LNCaP clone FGC (cell line): Measurements from ENCODE around the gene GHITM.
"Not testable (repeated sequence)": the region's sequence is repeated elsewhere in the genome, so short reads cannot be mapped to it uniquely, and the experiment has no call there.

Experiments
- DNase-seq: peaks from one replicate; pipeline ENCODE4 v3.0.0-alpha.2; 2011; ENCODE audit warnings: low read depth
- H3K4me3 ChIP-seq: 2 replicates; pipeline ENCODE4 v1.5.1; 2011; ENCODE audit warnings: mild to moderate bottlenecking, low read depth, low read length, control low read depth
- TF ChIP-seq, protein P1 (sequence below): IDR thresholded peaks from 2 replicates; pipeline ENCODE4 v1.5.1; 2012; ENCODE audit warnings: mild to moderate bottlenecking; ENCODE audit not compliant: control insufficient read depth, insufficient read depth; ENCODE audit errors: extremely low read depth

GHITM gene

GRCh38 chr10:84135836-84136235, 3.5 kb upstream of the GHITM start:
- DNase-seq = no peak
- no peak overlapping the region for H3K4me3 ChIP-seq
- TF ChIP-seq, protein P1, sequence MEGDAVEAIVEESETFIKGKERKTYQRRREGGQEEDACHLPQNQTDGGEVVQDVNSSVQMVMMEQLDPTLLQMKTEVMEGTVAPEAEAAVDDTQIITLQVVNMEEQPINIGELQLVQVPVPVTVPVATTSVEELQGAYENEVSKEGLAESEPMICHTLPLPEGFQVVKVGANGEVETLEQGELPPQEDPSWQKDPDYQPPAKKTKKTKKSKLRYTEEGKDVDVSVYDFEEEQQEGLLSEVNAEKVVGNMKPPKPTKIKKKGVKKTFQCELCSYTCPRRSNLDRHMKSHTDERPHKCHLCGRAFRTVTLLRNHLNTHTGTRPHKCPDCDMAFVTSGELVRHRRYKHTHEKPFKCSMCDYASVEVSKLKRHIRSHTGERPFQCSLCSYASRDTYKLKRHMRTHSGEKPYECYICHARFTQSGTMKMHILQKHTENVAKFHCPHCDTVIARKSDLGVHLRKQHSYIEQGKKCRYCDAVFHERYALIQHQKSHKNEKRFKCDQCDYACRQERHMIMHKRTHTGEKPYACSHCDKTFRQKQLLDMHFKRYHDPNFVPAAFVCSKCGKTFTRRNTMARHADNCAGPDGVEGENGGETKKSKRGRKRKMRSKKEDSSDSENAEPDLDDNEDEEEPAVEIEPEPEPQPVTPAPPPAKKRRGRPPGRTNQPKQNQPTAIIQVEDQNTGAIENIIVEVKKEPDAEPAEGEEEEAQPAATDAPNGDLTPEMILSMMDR = no peak

DNA sequence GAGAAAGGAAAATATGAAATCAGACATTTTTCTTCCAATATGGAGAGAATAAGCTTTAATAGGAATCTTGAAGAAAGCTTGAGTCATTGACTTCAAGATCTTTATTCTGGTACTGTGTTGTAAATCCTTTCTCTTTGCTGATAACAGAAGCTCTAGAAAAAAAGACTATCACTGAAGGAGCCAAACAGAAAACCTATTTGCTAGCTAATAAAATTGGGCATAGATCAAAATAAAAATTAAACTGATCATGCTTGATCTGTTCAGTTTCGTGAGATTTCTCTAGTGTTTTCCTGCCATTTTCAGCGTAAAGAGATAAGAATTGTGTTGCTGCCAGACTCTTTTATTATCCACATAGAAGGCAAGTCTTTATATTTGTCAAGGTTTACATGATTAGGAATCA, 1.5 kb upstream of the GHITM start:
- no peak overlapping the region for H3K4me3 ChIP-seq
- TF ChIP-seq, protein P1 = no peak
- no peak for DNase-seq

DNA sequence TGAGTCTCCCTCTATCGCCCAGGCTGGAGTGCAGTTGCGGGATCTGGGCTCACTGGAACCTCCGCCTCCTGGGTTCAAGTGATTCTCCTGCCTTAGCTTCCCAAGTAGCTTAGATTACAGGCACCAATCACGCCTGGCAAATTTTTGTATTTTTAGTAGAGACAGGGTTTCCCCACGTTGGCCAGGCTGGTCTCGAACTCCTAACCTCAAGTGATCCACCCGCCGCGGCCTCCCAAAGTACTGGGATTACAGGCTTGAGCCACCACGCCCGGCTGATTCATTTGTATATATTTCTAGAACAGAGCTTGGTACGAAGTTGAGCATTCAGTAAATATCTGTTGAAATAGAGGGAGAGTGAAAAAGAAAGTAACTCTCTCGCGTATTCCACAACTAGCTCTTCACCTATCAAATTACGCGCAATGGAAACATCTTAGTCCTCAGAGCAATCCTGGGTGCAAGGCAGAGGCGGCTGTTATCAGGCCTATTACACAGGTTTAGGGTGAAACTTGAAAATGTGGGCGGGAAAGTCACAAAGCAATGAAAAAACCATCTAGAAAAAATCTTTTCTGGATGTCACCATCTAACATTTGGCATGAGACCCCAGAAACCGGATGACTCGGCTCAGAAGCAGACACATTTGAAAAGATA, 707 bp upstream of the GHITM start:
- DNase-seq = no peak
- TF ChIP-seq, protein P1 = no peak

GRCh38 chr10:84140036-84140379, 699 bp downstream of the GHITM start:
- no peak for DNase-seq
- TF ChIP-seq, protein P1 = no peak
- peak overlapping the region; percentile 99 for H3K4me3 ChIP-seq

More for the DNA sequence above, 707 bp upstream of the GHITM start:
- peak overlapping the region; percentile 99 for H3K4me3 ChIP-seq

- H3K4me3 ChIP-seq = no peak overlapping the region
- DNase-seq = no peak
- TF ChIP-seq, protein P1 = no peak
Measured at GRCh38 chr10:84147347-84147746, 8.0 kb downstream of the GHITM start.

DNA sequence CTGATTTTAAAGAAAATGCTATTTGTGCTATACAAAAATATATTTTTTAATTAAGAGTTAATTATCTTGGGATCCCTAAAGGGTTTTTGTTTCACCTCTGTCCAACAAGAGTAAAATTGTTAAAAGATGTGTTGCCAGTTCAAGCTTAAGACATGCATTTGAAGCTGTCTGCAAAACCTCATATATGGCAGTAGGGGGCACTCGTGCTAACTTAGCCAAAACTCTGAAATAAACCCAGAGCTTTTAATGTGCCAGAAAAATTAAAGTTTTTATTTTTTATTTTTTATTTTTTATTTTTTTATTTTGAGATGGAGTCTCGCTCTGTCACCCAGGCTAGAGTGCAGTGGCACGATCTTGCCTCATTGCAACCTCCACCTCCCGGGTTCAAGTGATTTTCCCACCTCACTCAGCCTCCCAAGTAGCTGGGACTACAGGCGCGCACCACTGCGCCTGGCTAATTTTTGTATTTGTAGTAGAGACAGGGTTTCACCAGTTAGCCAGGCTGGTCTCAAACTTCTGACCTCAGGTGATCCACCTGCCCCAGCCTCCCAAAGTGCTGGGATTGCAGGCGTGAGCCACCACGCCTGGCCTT, 8.8 kb downstream of the GHITM start:
- not testable (repeated sequence) for DNase-seq, H3K4me3 ChIP-seq
- TF ChIP-seq, protein P1 = peak; percentile 83

GRCh38 chr10:84149854-84150253, 10.5 kb downstream of the GHITM start:
- TF ChIP-seq, protein P1 = no peak
- no peak for DNase-seq
- no peak overlapping the region for H3K4me3 ChIP-seq
